Measurements from ENCODE around the gene RBM8A.

The RBM8A gene

GRCh38 chr1:145942405-145942804, 15.1 kb upstream of the RBM8A start:
- no peak overlapping the region for H3K27ac ChIP-seq (ENCODE audit: extremely low read depth, low read depth, low read length)
- ChIA-PET POLR2A (interaction anchor here (0.6 to 2.5 kb wide), 2 partner anchors 15 to 20 kb away, joined by 3 to 9 read pairs; partner anchors contain the start of gene RBM8A), CTCF (interaction anchor here (1.2 kb wide), 1 partner anchor 50 kb away, joined by 5 read pairs; no protein-coding TSS in a partner anchor)
- peaks cover 0 to 10% of the 10 kb centered on the region in 2 experiments; a peak in 2 of 3 replicates for H3K36me3 ChIP-seq (ENCODE audit: control insufficient read depth in 2 of 2, insufficient read depth in 1 of 2, low read length in 2 of 2)
- no peaks in the 10 kb centered on the region for H3K4me1 ChIP-seq (ENCODE audit: control insufficient read depth, insufficient read depth, low read length)
- no peaks in the 10 kb centered on the region for H3K9me3 ChIP-seq (ENCODE audit: control insufficient read depth, insufficient read depth, low read depth, low read length)
- H3K4me3 ChIP-seq (ENCODE audit: low read depth, low read length): no peak overlapping the region
- TF ChIP-seq ZNF600 (tag by site-specific recombination; IDR thresholded peaks at IDR 0.05) (no peak), ZNF174 (tag by site-specific recombination; IDR thresholded peaks at IDR 0.05) (no peak), GLIS1 (tag by site-specific recombination; IDR thresholded peaks at IDR 0.05) (no peak), ZNF423 (tag by site-specific recombination; IDR thresholded peaks at IDR 0.05) (no peak), ZNF121 (tag by site-specific recombination; IDR thresholded peaks at IDR 0.05) (no peak), ZNF114 (tag by site-specific recombination; IDR thresholded peaks at IDR 0.05) (no peak), EGR2 (tag by site-specific recombination; IDR thresholded peaks at IDR 0.05; ENCODE audit: low read depth) (no peak), ZIC2 (tag by site-specific recombination; IDR thresholded peaks at IDR 0.05) (no peak), ZNF449 (tag by site-specific recombination; IDR thresholded peaks at IDR 0.05) (no peak), ZNF670 (tag by site-specific recombination; IDR thresholded peaks at IDR 0.05; ENCODE audit: low read depth) (no peak), PRDM1 (tag by site-specific recombination; IDR thresholded peaks at IDR 0.05) (peak; percentile 60), ZNF624 (tag by site-specific recombination; IDR thresholded peaks at IDR 0.05) (no peak), ZBTB48 (tag by site-specific recombination; IDR thresholded peaks at IDR 0.05) (no peak), PRDM4 (tag by site-specific recombination; IDR thresholded peaks at IDR 0.05) (no peak), ZBTB26 (tag by site-specific recombination; optimal IDR thresholded peaks at IDR 0.05) (no peak), ZNF391 (tag by site-specific recombination; IDR thresholded peaks at IDR 0.05; ENCODE audit: borderline replicate concordance, low read depth) (no peak), ZNF366 (tag by site-specific recombination; conservative IDR thresholded peaks at IDR 0.05) (no peak), ZNF530 (tag by site-specific recombination; IDR thresholded peaks at IDR 0.05; ENCODE audit: low read depth) (no peak), ZNF404 (tag by site-specific recombination; IDR thresholded peaks at IDR 0.05) (no peak), ZNF202 (tag by site-specific recombination; IDR thresholded peaks at IDR 0.05; ENCODE audit: borderline replicate concordance) (no peak), SCRT2 (tag by site-specific recombination; IDR thresholded peaks at IDR 0.05) (peak; percentile 94), ZNF37A (tag by site-specific recombination; IDR thresholded peaks at IDR 0.05) (no peak), SCRT1 (tag by site-specific recombination; IDR thresholded peaks at IDR 0.05; ENCODE audit: borderline replicate concordance) (peak; percentile 61; the same call in 1 of the 2 replicates), ZBTB44 (tag by site-specific recombination; IDR thresholded peaks at IDR 0.05) (no peak), ZBTB1 (tag by site-specific recombination; IDR thresholded peaks at IDR 0.05) (no peak), ZBTB8A (tag by site-specific recombination; IDR thresholded peaks at IDR 0.05) (no peak), BCL11A (tag by site-specific recombination; IDR thresholded peaks at IDR 0.05; ENCODE audit: low read depth) (no peak), TRIM28 (IDR thresholded peaks at IDR 0.05; ENCODE audit: borderline replicate concordance, low read length) (peak; percentile 50; the same call in 1 of the 2 replicates), ZNF843 (tag by site-specific recombination; IDR thresholded peaks at IDR 0.05) (no peak), ZNF768 (tag by site-specific recombination; IDR thresholded peaks at IDR 0.05) (no peak), KLF16 (tag by site-specific recombination; IDR thresholded peaks at IDR 0.05) (no peak), ZNF302 (tag by site-specific recombination; IDR thresholded peaks at IDR 0.05; ENCODE audit: low read depth) (no peak), SP2 (tag by site-specific recombination; IDR thresholded peaks at IDR 0.05) (0 out of 2 replicates have a peak, but pooled peaks have one; percentile 17), ZFP37 (tag by site-specific recombination; IDR thresholded peaks at IDR 0.05) (no peak)
